Left lung (tissue), 10 donors: ENCODE results near the gene ZSWIM6. TPM values are rescaled to one million over a fixed set of nuclear protein-coding genes. Genes with fewer than 3 reads are reported as not detected.

Experiments
- ATAC-seq: fragments of 200-7000 bp; cut with Tn5 transposase; one replicate; pipeline ENCODE4 v1.9.1; 2020; ENCODE audit warnings: moderate library complexity
- DNase-seq, 4 donors: peaks; one replicate each; pipeline ENCODE4 v3.0.0-alpha.2; 2013 to 2020
- H3K27ac ChIP-seq, 2 donors: fragments of 200-600 bp; sonication (generic) in 1 of 2; one replicate each; pipeline versions ENCODE4 v1.5.0 to v1.8.0; 2020 to 2021
- H3K27me3 ChIP-seq, 2 donors: fragments of 200-600 bp; sonication (generic) in 1 of 2; one replicate each; pipeline versions ENCODE4 v1.5.0 to v1.8.0; 2020 to 2021
- H3K36me3 ChIP-seq, 2 donors: fragments of 200-600 bp; sonication (generic) in 1 of 2; one replicate each; pipeline versions ENCODE4 v1.5.0 to v1.8.0; 2020 to 2021
- H3K4me1 ChIP-seq, 2 donors: fragments of 200-600 bp; one replicate each; pipeline ENCODE4 v1.8.0; 2021
- H3K4me3 ChIP-seq, 2 donors: fragments of 200-600 bp; sonication (generic) in 1 of 2; one replicate each; pipeline versions ENCODE4 v1.5.0 to v1.8.0; 2020 to 2021; ENCODE audit warnings: mild to moderate bottlenecking in 1 of 2
- H3K9me3 ChIP-seq, 2 donors: fragments of 200-600 bp; sonication (generic) in 1 of 2; one replicate each; pipeline versions ENCODE4 v1.5.0 to v1.8.0; 2020 to 2021
- CTCF ChIP-seq, 2 donors: fragments of 200-600 bp; sonication (generic) in 1 of 2; IDR thresholded peaks; one replicate each; pipeline versions ENCODE4 v1.5.0 to v1.8.0; 2021; ENCODE audit warnings: antibody characterized with exemption in 2 of 2
- intact Hi-C, 2 donors: fragments of 100-400 bp; cut with DNase I; formaldehyde crosslinking; loops; one replicate each; pipeline versions ENCODE4 v1.11.2 to v1.14.2; 2022
- polyA plus RNA-seq, 6 donors: library from polyadenylated mRNA; unstranded; fragments of 120-200 nt; gene quantifications; one replicate each; pipeline ENCODE4 v1.2.1, GENCODE V29; 2013; ENCODE audit not compliant: insufficient read length in 6 of 6
- total RNA-seq, 2 donors: library from RNA; stranded (reverse); fragmentation: NEBNext Ultra II Directional; extraction: Animal tissue kit (Norgen Biotek cat#: 25700); gene quantifications; one replicate each; pipeline ENCODE4 v1.2.1, GENCODE V29; 2021
- donor health status: DM: no; HTN: yes; CAD: no.
- donor health status: DM: no; HTN: no; CAD: no.

Gene ZSWIM6
- total and polyA plus RNA-seq, 8 donors = 17.5 to 24.4 (median 22.3) TPM

DNA sequence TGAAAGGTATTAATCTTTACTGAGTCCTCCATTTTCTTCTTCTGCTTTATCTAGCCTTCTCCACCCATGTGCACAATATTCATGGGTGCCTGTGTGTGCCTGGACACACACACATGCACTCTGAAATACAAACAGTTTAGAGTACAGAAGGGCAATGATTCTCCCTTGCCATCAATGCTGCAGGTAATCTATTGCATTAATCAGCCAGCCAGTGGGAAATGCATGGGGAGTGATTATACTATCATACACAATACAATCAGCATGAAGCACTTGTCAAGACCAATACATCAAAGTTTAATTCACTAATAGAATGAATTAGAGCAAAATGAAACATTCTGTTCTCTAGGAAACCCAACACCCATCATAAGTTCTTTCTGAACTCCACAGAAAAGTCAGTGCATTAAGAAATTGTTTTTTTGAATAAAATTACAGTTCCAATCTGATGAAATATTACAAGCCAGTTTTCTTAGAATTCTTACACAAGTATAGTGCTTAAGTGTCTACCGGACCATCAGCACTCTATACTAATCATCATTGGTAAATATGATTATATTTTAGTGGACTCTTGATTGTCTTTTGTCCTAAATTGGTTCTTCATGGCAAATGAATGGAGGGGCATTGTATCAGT lies 172.2 kb downstream of the ZSWIM6 start:
- Histone ChIP-seq H3K36me3 (no peaks in the 10 kb centered on the region), H3K4me3 (no peak overlapping the region), H3K27me3 (no peaks in the 10 kb centered on the region), H3K27ac (no peak overlapping the region), H3K4me1 (no peaks in the 10 kb centered on the region), H3K9me3 (no peaks in the 10 kb centered on the region)
- DNase-seq (no peak), ATAC-seq (no peak)
- TF ChIP-seq CTCF (IDR thresholded peaks at IDR 0.05) = no peak
- intact Hi-C loops = no loop called here

DNA sequence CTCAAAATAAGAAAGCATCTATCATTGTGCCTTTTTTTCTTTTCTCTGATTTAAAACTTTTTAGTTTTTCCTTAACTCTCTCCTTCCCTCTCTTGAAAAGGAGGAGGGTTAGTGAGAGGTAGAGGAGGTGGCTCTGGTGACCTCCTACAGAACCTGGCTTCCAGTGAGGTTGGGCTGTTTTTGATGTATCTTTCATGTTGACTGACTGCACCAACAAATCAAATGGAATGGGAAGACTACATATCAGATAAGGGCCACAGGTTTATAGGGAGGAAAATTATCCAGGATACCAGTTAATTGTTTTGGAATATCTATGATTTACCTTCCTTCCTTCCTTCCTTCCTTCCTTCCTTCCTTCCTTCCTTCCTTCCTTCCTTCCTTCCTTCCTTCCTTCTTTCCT lies 173.2 kb downstream of the ZSWIM6 start:
- Histone ChIP-seq H3K9me3 (no peaks in the 10 kb centered on the region), H3K36me3 (no peaks in the 10 kb centered on the region), H3K27ac (no peak overlapping the region), H3K27me3 (no peaks in the 10 kb centered on the region), H3K4me3 (no peak overlapping the region), H3K4me1 (no peaks in the 10 kb centered on the region)
- DNase-seq (no peak), ATAC-seq (no peak)
- no peak for TF ChIP-seq CTCF (IDR thresholded peaks at IDR 0.05)
- intact Hi-C loops = no loop called here

DNA sequence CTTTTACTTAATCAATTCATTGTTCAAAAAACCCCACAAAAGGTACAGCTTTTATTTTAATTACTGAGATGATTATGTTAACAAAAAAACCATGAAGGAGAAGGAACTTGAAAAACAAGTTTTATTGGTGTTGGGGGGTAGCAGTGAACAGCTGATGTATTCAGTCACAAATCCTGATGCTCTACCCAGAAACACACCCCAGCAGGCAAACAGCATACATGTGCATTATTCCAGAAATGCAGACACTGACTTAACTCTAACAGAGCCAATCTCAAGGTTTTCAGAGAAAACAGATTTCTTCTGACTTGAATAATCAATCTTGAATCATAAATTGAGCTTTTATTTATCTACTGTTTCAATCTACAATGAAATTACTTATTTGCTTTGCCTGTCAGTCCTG lies 175.2 kb downstream of the ZSWIM6 start:
- ATAC-seq = no peak
- Histone ChIP-seq H3K9me3 (no peaks in the 10 kb centered on the region), H3K27me3 (no peaks in the 10 kb centered on the region), H3K4me3 (no peak overlapping the region), H3K4me1 (no peaks in the 10 kb centered on the region), H3K36me3 (no peaks in the 10 kb centered on the region), H3K27ac (no peak overlapping the region)
- DNase-seq = no peak
- TF ChIP-seq CTCF (IDR thresholded peaks at IDR 0.05) = no peak
- intact Hi-C loops = no loop called here

DNA sequence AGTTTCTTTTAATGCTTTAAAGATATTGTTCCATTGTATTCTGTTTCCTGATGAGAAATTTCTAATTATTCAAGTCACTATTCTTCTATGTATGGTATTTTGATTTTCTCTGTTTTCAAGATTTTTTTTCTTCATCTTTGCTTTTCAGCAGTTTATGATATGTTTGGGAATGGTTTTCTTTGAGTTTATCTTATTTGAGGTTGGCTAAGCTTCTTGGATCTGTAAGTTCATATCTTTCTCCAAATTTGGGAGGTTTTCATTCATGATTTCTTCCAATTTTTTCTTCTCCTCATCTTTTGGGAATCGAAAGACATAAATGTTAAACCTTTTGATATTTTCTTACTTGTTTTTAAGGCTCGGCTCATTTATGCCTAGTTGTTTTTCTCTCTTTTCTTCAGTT lies 184.9 kb downstream of the ZSWIM6 start:
- DNase-seq (no peak), ATAC-seq (no peak)
- no peaks in the 10 kb centered on the region for H3K27me3 ChIP-seq
- H3K4me3 ChIP-seq = no peak overlapping the region
- intact Hi-C loops = no loop called here
- peaks cover 0 to 11% of the 10 kb centered on the region in 2 donors for H3K9me3 ChIP-seq
- no peak overlapping the region for H3K27ac ChIP-seq
- H3K4me1 ChIP-seq = no peaks in the 10 kb centered on the region
- H3K36me3 ChIP-seq = no peaks in the 10 kb centered on the region
- TF ChIP-seq CTCF (IDR thresholded peaks at IDR 0.05) = no peak

- intact Hi-C loops = no loop called here
- TF ChIP-seq CTCF (IDR thresholded peaks at IDR 0.05) = no peak
- H3K4me1 ChIP-seq = no peaks in the 10 kb centered on the region
- no peak overlapping the region for H3K27ac ChIP-seq
- no peaks in the 10 kb centered on the region for H3K27me3 ChIP-seq
- no peak for DNase-seq
- no peaks in the 10 kb centered on the region for H3K36me3 ChIP-seq
- H3K9me3 ChIP-seq = peaks cover 0 to 11% of the 10 kb centered on the region in 2 donors
- no peak overlapping the region for H3K4me3 ChIP-seq
- no peak for ATAC-seq
Measured at GRCh38 chr5:61519728-61520277, 187.7 kb downstream of the ZSWIM6 start.
